B cell (primary cell): Measurements from ENCODE around the gene RASD1. TPM values are rescaled to one million over a fixed set of nuclear protein-coding genes. Genes with fewer than 3 reads are reported as not detected.

Experiments
- ATAC-seq: fragments of 200-7000 bp; cut with Tn5 transposase; one replicate; pipeline ENCODE4 v1.10.0; 2021; ENCODE audit warnings: low read depth, mild to moderate bottlenecking, moderate number of reproducible peaks, moderate library complexity
- CTCF ChIA-PET: fragments of 350-600 bp; sonication (Branson Sonifier 250); formaldehyde crosslinking; loops from one replicate; lab custom pipeline; 2021; ENCODE audit warnings: antibody characterized with exemption, inconsistent platforms; lab: Charles Lee
- POLR2A ChIA-PET: fragments of 350-600 bp; sonication (Branson Sonifier 250); formaldehyde crosslinking; loops from one replicate; lab custom pipeline; 2021; ENCODE audit warnings: antibody characterized with exemption; lab: Charles Lee
- DNase-seq: peaks from one replicate; pipeline ENCODE4 v3.0.0; 2013
- H2AFZ ChIP-seq: 2 replicates; pipeline ENCODE4 v1.6.1; 2012; ENCODE audit warnings: mild to moderate bottlenecking, low read depth, low read length; ENCODE audit not compliant: insufficient read depth, poor library complexity, severe bottlenecking
- H3K27ac ChIP-seq, 2 donors: 1 replicate in 1 of 2; 2 replicates in 1 of 2; pipeline ENCODE4 v1.5.1; 2012 to 2013; ENCODE audit warnings: low read length in 2 of 2, mild to moderate bottlenecking in 2 of 2, moderate library complexity in 1 of 2
- H3K27me3 ChIP-seq, 4 experiments: fragments of 200-600 bp in 1 of 4; sonication (generic) in 1 of 4; replicated peaks in 1 of 4; 1 replicate in 2 of 4; 2 replicates in 2 of 4; pipeline versions ENCODE4 v1.6.1 to v1.7.0; 2013 to 2016; ENCODE audit warnings: low read length in 3 of 4, mild to moderate bottlenecking in 2 of 4, mixed read lengths in 1 of 4, moderate library complexity in 1 of 4; ENCODE audit not compliant: insufficient read depth in 4 of 4, control insufficient read depth in 3 of 4; ENCODE audit errors: control extremely low read depth in 1 of 4
- H3K36me3 ChIP-seq, 2 experiments: replicated peaks in 1 of 2; 1 replicate in 1 of 2; 2 replicates in 1 of 2; pipeline versions ENCODE4 v1.6.1 to v1.7.1; 2013; ENCODE audit warnings: low read length in 1 of 2; ENCODE audit not compliant: insufficient read depth in 2 of 2, control insufficient read depth in 1 of 2; ENCODE audit errors: control extremely low read depth in 1 of 2, extremely low read depth in 1 of 2
- H3K4me1 ChIP-seq, 2 donors: fragments of 200-600 bp in 1 of 2; sonication (generic) in 1 of 2; 1 replicate in 1 of 2; 2 replicates in 1 of 2; pipeline versions ENCODE4 v1.5.1 to v1.6.1; 2013 to 2017; ENCODE audit warnings: low read length in 2 of 2; ENCODE audit not compliant: control insufficient read depth in 2 of 2, insufficient read depth in 2 of 2
- H3K4me2 ChIP-seq: replicated peaks from 2 replicates; pipeline ENCODE3; 2012; ENCODE audit warnings: mild to moderate bottlenecking, low read depth, low read length; ENCODE audit not compliant: poor library complexity, severe bottlenecking
- H3K4me3 ChIP-seq, 5 experiments: fragments of 200-600 bp in 1 of 5; sonication (generic) in 1 of 5; 1 replicate in 3 of 5; 2 replicates in 2 of 5; pipeline versions ENCODE4 v1.5.1 to v1.7.0; 2011 to 2016; ENCODE audit warnings: low read length in 4 of 5, mild to moderate bottlenecking in 4 of 5, low read depth in 2 of 5, control low read depth in 1 of 5, moderate library complexity in 1 of 5; ENCODE audit not compliant: insufficient read depth in 1 of 5; ENCODE audit errors: control extremely low read depth in 1 of 5, extremely low read depth in 1 of 5
- H3K79me2 ChIP-seq: fragments of 200-600 bp; sonication (generic); one replicate; pipeline ENCODE4 v1.6.0; 2016; ENCODE audit warnings: low read length; ENCODE audit not compliant: control insufficient read depth, insufficient read depth
- H3K9ac ChIP-seq: fragments of 200-600 bp; sonication (generic); 2 replicates; pipeline ENCODE4 v1.6.1; 2017; ENCODE audit warnings: mild to moderate bottlenecking, low read length, moderate library complexity
- H3K9me3 ChIP-seq, 3 donors: one replicate each; pipeline versions ENCODE4 v1.6.1 to v1.7.1; 2013; ENCODE audit warnings: low read length in 2 of 3; ENCODE audit not compliant: control insufficient read depth in 2 of 3, insufficient read depth in 1 of 3; ENCODE audit errors: control extremely low read depth in 1 of 3
- H4K20me1 ChIP-seq: 2 replicates; pipeline ENCODE4 v1.6.0; 2012; ENCODE audit warnings: mild to moderate bottlenecking, low read length; ENCODE audit not compliant: insufficient read depth, control insufficient read depth, poor library complexity, severe bottlenecking
- H3K27ac Mint-ChIP-seq: one replicate; pipeline ENCODE4 v1.8.0; 2021; ENCODE audit warnings: mixed read lengths
- H3K27me3 Mint-ChIP-seq: one replicate; pipeline ENCODE4 v1.8.0; 2021; ENCODE audit warnings: mixed read lengths
- H3K4me1 Mint-ChIP-seq: one replicate; pipeline ENCODE4 v1.8.0; 2021; ENCODE audit warnings: mixed read lengths
- H3K4me3 Mint-ChIP-seq: one replicate; pipeline ENCODE4 v1.8.0; 2021; ENCODE audit warnings: mixed read lengths
- H3K9me3 Mint-ChIP-seq: one replicate; pipeline ENCODE4 v1.8.0; 2022; ENCODE audit warnings: mixed read lengths; ENCODE audit not compliant: insufficient read depth
- CTCF ChIP-seq: fragments of 200-600 bp; IDR thresholded peaks from one replicate; pipeline ENCODE4 v1.8.0; 2022; ENCODE audit warnings: antibody characterized with exemption, mild to moderate bottlenecking
- EZH2 ChIP-seq: IDR thresholded peaks from 2 replicates; pipeline ENCODE4 v1.6.1; 2012; ENCODE audit warnings: borderline replicate concordance, low read depth, mild to moderate bottlenecking, moderate library complexity, low read length; ENCODE audit not compliant: insufficient read depth, poor library complexity, severe bottlenecking
- WGBS: methylation state at CpG from one replicate; pipeline ENCODE4 v1.1.5; 2013; ENCODE audit warnings: missing lambda C conversion rate; ENCODE audit not compliant: insufficient coverage; 5-methylcytosine and 5-hydroxymethylcytosine counted together
- intact Hi-C: fragments of 100-400 bp; cut with micrococcal nuclease; formaldehyde crosslinking; loops from one replicate; pipeline ENCODE4 v1.10.0; 2022
- polyA plus RNA-seq: library from polyadenylated mRNA; depleted of rRNA; stranded (reverse); fragments of >200 nt; gene quantifications from 2 replicates; pipeline ENCODE4 v1.2.3, GENCODE V29; 2012
- total RNA-seq, 2 donors: library from RNA; stranded (reverse); fragments of 120-200 nt in 1 of 2; gene quantifications; 1 replicate in 1 of 2; 2 replicates in 1 of 2; pipeline versions ENCODE4 v1.2.3 to v1.2.4, GENCODE V29; 2013 to 2022

Gene RASD1
- total and polyA plus RNA-seq, 2 donors (not counting 1 experiment from before 2014, with no cell fraction given) = 0.95 to 3.2 TPM

DNA sequence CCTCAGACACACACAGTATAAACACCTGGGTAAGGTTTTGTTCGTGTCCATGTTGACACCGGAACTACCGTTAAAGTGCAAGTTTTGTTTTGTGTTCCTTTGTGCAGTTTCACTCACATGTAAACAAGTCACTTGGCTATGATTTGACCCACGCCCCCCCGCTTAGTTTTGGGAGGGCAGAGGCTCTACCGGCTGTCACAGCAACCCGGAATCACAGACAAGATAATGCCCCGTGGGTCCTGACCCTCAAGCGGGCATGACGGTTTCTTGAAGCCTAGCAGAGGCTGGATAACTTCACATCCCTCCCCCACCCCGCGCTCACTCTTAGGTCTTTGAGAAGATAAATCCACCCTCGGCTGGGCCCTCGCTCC is 1.7 kb downstream of the RASD1 start:
- TF ChIP-seq CTCF (no peak), EZH2 (no peak)
- Histone ChIP-seq H3K9ac (no peak overlapping the region), H3K9me3 (peaks cover 0 to 5% (median 0%) of the 10 kb centered on the region in 3 donors), H4K20me1 (peaks cover 8% of the 10 kb centered on the region), H3K27me3 (peaks cover 0 to 27% (median 6%) of the 10 kb centered on the region in 4 experiments), H3K36me3 (peaks cover 0 to 14% of the 10 kb centered on the region in 2 experiments), H3K4me3 (peak overlapping the region in 1 of 5 experiments; percentile 67), H2AFZ (no peak overlapping the region), H3K79me2 (no peaks in the 10 kb centered on the region), H3K27ac (no peak overlapping the region), H3K4me2 (peak overlapping the region; percentile 100), H3K4me1 (peaks cover 24% of the 10 kb centered on the region in 2 donors)
- WGBS = 23% methylated on average over 11 of the region's 14 CpGs
- POLR2A ChIA-PET = no interaction called here
- peak overlapping the region; percentile 67 for H3K4me3 Mint-ChIP-seq
- ATAC-seq (no peak), DNase-seq (peak; percentile 27)
- peaks cover 22% of the 10 kb centered on the region for H3K4me1 Mint-ChIP-seq
- intact Hi-C loops = no loop called here
- no peak overlapping the region for H3K27ac Mint-ChIP-seq
- CTCF ChIA-PET = interaction anchor here (4.1 kb wide), 1 partner anchor 146 kb away, joined by 121 read pairs; no protein-coding TSS in a partner anchor
- H3K27me3 Mint-ChIP-seq = peaks cover 5% of the 10 kb centered on the region
- H3K9me3 Mint-ChIP-seq = no peaks in the 10 kb centered on the region

- CTCF ChIA-PET = no interaction called here
- H3K27ac Mint-ChIP-seq = no peak overlapping the region
- no peak for DNase-seq
Measured at GRCh38 chr17:17493986-17494466, 2.2 kb downstream of the RASD1 start.

More at GRCh38 chr17:17493986-17494466, 2.2 kb downstream of the RASD1 start:
- intact Hi-C loops = no loop called here
- Histone ChIP-seq H3K9ac (no peak overlapping the region), H2AFZ (no peak overlapping the region), H3K4me1 (peaks cover 24% of the 10 kb centered on the region in 2 donors), H3K79me2 (no peaks in the 10 kb centered on the region), H3K4me3 (no peak overlapping the region), H3K36me3 (peaks cover 0 to 15% of the 10 kb centered on the region in 2 experiments), H3K27me3 (peaks cover 0 to 27% (median 6%) of the 10 kb centered on the region in 4 experiments), H4K20me1 (peaks cover 8% of the 10 kb centered on the region), H3K9me3 (peaks cover 0 to 5% (median 0%) of the 10 kb centered on the region in 3 donors), H3K27ac (no peak overlapping the region), H3K4me2 (no peak overlapping the region)
- TF ChIP-seq EZH2 (no peak), CTCF (no peak)
- Mint-ChIP-seq H3K4me3 (peak overlapping the region; percentile 29), H3K27me3 (peaks cover 5% of the 10 kb centered on the region), H3K4me1 (peaks cover 22% of the 10 kb centered on the region), H3K9me3 (no peaks in the 10 kb centered on the region)
- POLR2A ChIA-PET = no interaction called here
- WGBS = 81% methylated on average over 2 of the region's 5 CpGs
- ATAC-seq = no peak
